ENCODE results near the gene NEIL3.

GRCh38 chr4:177288335-177288734 is 21.3 kb upstream of the NEIL3 start:
- no peak for TF ChIP-seq CTCF (IDR thresholded peaks at IDR 0.05; ENCODE audit: low read depth, low read length, poor library complexity, severe bottlenecking)
- TF ChIP-seq EZH2phosphoT487 (IDR thresholded peaks at IDR 0.05; ENCODE audit: borderline replicate concordance, low read length) = no peak
